Skeletal muscle satellite cell (primary cell): ENCODE results near the gene PARP12.

Experiments
- H3K27me3 ChIP-seq: 2 replicates; pipeline ENCODE4 v1.7.0; 2013; ENCODE audit warnings: low read length; ENCODE audit not compliant: control insufficient read depth, insufficient read depth
- H3K36me3 ChIP-seq: 2 replicates; pipeline ENCODE4 v1.7.0; 2013; ENCODE audit warnings: mild to moderate bottlenecking, control low read depth, low read length; ENCODE audit not compliant: insufficient read depth
- H3K4me1 ChIP-seq: 2 replicates; pipeline ENCODE4 v1.7.0; 2013; ENCODE audit warnings: low read length; ENCODE audit not compliant: control insufficient read depth, insufficient read depth
- H3K4me2 ChIP-seq: 2 replicates; pipeline ENCODE4 v1.7.0; 2013; ENCODE audit warnings: mild to moderate bottlenecking, low read length
- H3K4me3 ChIP-seq: 2 replicates; pipeline ENCODE4 v1.7.0; 2013; ENCODE audit warnings: low read length
- H3K9ac ChIP-seq: 2 replicates; pipeline ENCODE4 v1.7.0; 2013; ENCODE audit warnings: mild to moderate bottlenecking, low read depth, low read length, moderate library complexity
- H3K9me3 ChIP-seq: replicated peaks from 2 replicates; pipeline ENCODE4 v1.7.0; 2013; ENCODE audit warnings: mild to moderate bottlenecking, control low read depth, low read length

Gene PARP12

GRCh38 chr7:140019606-140020005, 43.1 kb downstream of the PARP12 start:
- H3K36me3 ChIP-seq, result no peaks in the 10 kb centered on the region
- no peak overlapping the region for H3K9ac ChIP-seq
- H3K4me1 ChIP-seq, result peaks cover 6% of the 10 kb centered on the region
- H3K4me3 ChIP-seq, result no peak overlapping the region
- peaks cover 34% of the 10 kb centered on the region for H3K27me3 ChIP-seq
- H3K4me2 ChIP-seq, result no peak overlapping the region
- no peaks in the 10 kb centered on the region for H3K9me3 ChIP-seq

GRCh38 chr7:140019172-140019571, 43.6 kb downstream of the PARP12 start:
- Histone ChIP-seq H3K9ac (no peak overlapping the region), H3K4me1 (peaks cover 6% of the 10 kb centered on the region), H3K27me3 (peaks cover 36% of the 10 kb centered on the region), H3K36me3 (no peaks in the 10 kb centered on the region), H3K9me3 (no peaks in the 10 kb centered on the region), H3K4me2 (no peak overlapping the region), H3K4me3 (no peak overlapping the region)

GRCh38 chr7:140018125-140019043, 44.4 kb downstream of the PARP12 start:
- Histone ChIP-seq H3K27me3 (peaks cover 44% of the 10 kb centered on the region), H3K4me2 (no peak overlapping the region), H3K4me3 (no peak overlapping the region), H3K36me3 (no peaks in the 10 kb centered on the region), H3K4me1 (peaks cover 6% of the 10 kb centered on the region), H3K9me3 (no peaks in the 10 kb centered on the region), H3K9ac (no peak overlapping the region)

- no peak overlapping the region for H3K4me2 ChIP-seq
- H3K9me3 ChIP-seq, result no peaks in the 10 kb centered on the region
- no peak overlapping the region for H3K9ac ChIP-seq
- peaks cover 4% of the 10 kb centered on the region for H3K4me1 ChIP-seq
- no peaks in the 10 kb centered on the region for H3K36me3 ChIP-seq
- H3K4me3 ChIP-seq, result no peak overlapping the region
- H3K27me3 ChIP-seq, result peaks cover 52% of the 10 kb centered on the region
Measured at GRCh38 chr7:140017543-140017942, 45.2 kb downstream of the PARP12 start.

GRCh38 chr7:140017034-140017433, 45.7 kb downstream of the PARP12 start:
- Histone ChIP-seq H3K4me2 (no peak overlapping the region), H3K36me3 (no peaks in the 10 kb centered on the region), H3K9me3 (no peaks in the 10 kb centered on the region), H3K4me3 (no peak overlapping the region), H3K27me3 (peaks cover 56% of the 10 kb centered on the region), H3K4me1 (no peaks in the 10 kb centered on the region), H3K9ac (no peak overlapping the region)

GRCh38 chr7:140016540-140016939, 46.2 kb downstream of the PARP12 start:
- H3K9ac ChIP-seq, result no peak overlapping the region
- H3K27me3 ChIP-seq, result peaks cover 61% of the 10 kb centered on the region
- H3K4me1 ChIP-seq, result no peaks in the 10 kb centered on the region
- no peak overlapping the region for H3K4me3 ChIP-seq
- no peaks in the 10 kb centered on the region for H3K9me3 ChIP-seq
- no peaks in the 10 kb centered on the region for H3K36me3 ChIP-seq
- no peak overlapping the region for H3K4me2 ChIP-seq

GRCh38 chr7:140015471-140015970, 47.2 kb downstream of the PARP12 start:
- Histone ChIP-seq H3K36me3 (no peaks in the 10 kb centered on the region), H3K9me3 (no peaks in the 10 kb centered on the region), H3K4me3 (no peak overlapping the region), H3K9ac (no peak overlapping the region), H3K4me2 (no peak overlapping the region), H3K27me3 (peaks cover 70% of the 10 kb centered on the region), H3K4me1 (no peaks in the 10 kb centered on the region)

- Histone ChIP-seq H3K9ac (no peak overlapping the region), H3K4me2 (no peak overlapping the region), H3K4me1 (no peaks in the 10 kb centered on the region), H3K27me3 (peaks cover 67% of the 10 kb centered on the region), H3K4me3 (no peak overlapping the region), H3K9me3 (no peaks in the 10 kb centered on the region), H3K36me3 (no peaks in the 10 kb centered on the region)
Measured at GRCh38 chr7:140014123-140014522, 48.6 kb downstream of the PARP12 start.

- Histone ChIP-seq H3K4me1 (no peaks in the 10 kb centered on the region), H3K36me3 (no peaks in the 10 kb centered on the region)
Measured at GRCh38 chr7:140013676-140014075, 49.1 kb downstream of the PARP12 start.

GRCh38 chr7:140010194-140010895, 52.4 kb downstream of the PARP12 start:
- H3K27me3 ChIP-seq, result peaks cover 51% of the 10 kb centered on the region
- H3K36me3 ChIP-seq, result no peaks in the 10 kb centered on the region

More at GRCh38 chr7:140013676-140014075, 49.1 kb downstream of the PARP12 start:
- Histone ChIP-seq H3K27me3 (peaks cover 63% of the 10 kb centered on the region), H3K9me3 (no peaks in the 10 kb centered on the region), H3K4me2 (no peak overlapping the region), H3K4me3 (no peak overlapping the region), H3K9ac (no peak overlapping the region)

GRCh38 chr7:140009735-140010134, 53.0 kb downstream of the PARP12 start:
- H3K36me3 ChIP-seq, result no peaks in the 10 kb centered on the region
- no peak overlapping the region for H3K4me2 ChIP-seq
- no peaks in the 10 kb centered on the region for H3K9me3 ChIP-seq
- H3K4me3 ChIP-seq, result no peak overlapping the region
- peaks cover 46% of the 10 kb centered on the region for H3K27me3 ChIP-seq
- H3K9ac ChIP-seq, result no peak overlapping the region
- H3K4me1 ChIP-seq, result no peaks in the 10 kb centered on the region

More at GRCh38 chr7:140010194-140010895, 52.4 kb downstream of the PARP12 start:
- H3K4me3 ChIP-seq, result no peak overlapping the region
- no peaks in the 10 kb centered on the region for H3K9me3 ChIP-seq
- no peak overlapping the region for H3K4me2 ChIP-seq
- H3K4me1 ChIP-seq, result no peaks in the 10 kb centered on the region
- no peak overlapping the region for H3K9ac ChIP-seq
